HG02623 (cell line): Measurements from ENCODE around the gene STAT5B.

Experiments
- ATAC-seq: cut with Tn5 transposase; IDR thresholded peaks from one replicate; pipeline ENCODE4 v1.9.1; 2021; ENCODE audit warnings: moderate library complexity; ENCODE audit not compliant: unreplicated experiment

Gene STAT5B

DNA sequence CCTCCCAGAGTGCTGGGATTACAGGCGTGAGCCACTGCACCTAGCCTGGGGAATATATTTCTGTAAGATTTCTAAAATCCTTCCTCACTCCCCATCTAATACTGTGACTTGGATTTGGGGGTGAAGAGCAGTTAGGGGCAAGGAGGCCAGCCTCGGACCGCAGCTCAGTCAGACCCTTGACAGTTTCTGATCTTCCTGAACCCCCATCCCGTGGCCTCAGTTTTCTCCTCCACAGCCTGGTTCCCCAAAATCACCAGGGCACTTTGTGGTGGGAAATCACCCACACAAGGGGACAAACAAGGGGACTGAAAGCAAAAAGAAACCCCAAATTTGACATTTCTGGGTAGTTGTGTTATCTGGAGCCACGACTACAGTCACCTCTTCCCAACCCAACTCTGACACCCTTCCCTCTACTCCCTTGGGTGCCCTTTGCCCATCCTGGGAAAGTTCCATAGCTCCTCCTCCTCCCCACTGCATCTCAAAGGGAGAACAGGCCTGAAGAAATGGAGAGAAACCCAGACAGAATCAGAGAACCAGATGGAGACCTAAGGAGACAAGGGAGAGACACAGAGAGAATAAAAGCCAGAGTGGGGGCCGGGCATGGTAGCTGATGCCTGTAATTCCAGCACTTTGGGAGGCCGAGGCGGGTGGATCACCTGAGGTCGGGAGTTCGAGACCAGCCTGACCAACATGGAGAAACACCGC lies 9.3 kb upstream of the STAT5B start:
- no peak for ATAC-seq

GRCh38 chr17:42284566-42284965 lies 8.4 kb upstream of the STAT5B start:
- ATAC-seq: no peak

GRCh38 chr17:42284024-42284369 lies 7.8 kb upstream of the STAT5B start:
- no peak for ATAC-seq

DNA sequence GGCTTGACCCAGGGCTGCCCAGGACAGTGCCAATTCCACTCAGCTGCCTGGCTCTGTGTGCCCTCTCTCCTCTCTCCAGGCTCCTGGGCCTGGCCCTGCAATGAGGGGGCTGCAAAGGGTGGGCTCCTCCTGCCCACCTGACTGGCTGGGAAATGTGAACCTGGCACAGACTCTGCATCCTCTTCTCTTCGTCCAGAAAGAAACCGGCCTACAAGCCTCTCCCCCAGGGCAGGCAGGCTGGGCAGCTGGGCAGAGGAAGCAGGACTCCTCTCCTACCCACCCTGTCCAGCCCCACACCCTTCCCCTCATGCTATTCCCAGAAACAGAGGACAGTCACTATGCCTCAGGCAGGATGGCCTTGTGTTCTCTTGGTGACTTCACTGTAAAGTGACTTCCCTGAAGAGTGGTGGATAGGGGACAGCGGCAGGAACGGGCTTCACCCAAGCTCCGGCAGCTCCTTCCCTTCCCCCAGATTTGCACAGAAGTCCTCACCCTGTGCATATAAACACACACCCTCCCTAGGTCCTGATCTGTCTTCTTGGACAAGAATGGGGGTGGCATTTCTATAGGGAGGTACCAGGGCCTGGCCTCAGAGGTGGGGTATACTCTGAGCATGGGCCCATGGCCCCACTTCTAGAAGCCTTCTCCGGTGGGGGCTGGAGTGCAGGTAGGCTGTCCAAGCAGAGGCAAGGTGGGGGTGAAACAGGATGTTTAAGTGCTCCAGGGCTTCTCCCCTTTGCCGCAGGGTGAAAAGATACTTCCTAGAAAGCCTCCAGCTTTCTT lies 7.2 kb upstream of the STAT5B start:
- no peak for ATAC-seq

DNA sequence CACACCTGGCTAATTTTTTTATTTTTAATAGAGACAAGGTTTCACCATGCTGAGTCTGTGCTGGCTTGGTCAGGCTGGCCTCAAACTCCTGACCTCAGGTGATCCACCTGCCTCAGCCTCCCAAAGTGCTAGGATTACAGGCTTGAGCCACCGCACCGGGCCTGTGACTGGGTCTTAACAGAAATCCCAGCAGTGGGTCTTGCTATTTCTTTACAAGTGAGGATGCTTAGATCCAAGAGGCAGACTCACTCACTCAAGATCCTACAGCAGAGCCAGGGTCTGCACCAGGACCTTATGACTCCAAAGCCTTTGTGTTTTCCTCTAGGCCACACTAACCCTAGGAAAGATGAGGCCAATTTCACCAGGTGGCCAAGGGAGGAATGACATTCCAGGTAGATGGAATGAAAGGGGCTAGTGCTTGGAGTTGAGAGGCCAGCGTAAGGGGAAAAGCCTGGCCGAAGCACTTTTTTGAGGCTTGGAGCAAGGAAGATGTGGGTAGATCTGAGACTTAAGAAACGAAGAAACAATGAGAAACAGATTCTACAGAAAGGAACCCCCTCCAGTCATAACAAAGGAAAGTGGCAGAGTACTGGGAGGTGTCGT lies 6.4 kb upstream of the STAT5B start:
- no peak for ATAC-seq

DNA sequence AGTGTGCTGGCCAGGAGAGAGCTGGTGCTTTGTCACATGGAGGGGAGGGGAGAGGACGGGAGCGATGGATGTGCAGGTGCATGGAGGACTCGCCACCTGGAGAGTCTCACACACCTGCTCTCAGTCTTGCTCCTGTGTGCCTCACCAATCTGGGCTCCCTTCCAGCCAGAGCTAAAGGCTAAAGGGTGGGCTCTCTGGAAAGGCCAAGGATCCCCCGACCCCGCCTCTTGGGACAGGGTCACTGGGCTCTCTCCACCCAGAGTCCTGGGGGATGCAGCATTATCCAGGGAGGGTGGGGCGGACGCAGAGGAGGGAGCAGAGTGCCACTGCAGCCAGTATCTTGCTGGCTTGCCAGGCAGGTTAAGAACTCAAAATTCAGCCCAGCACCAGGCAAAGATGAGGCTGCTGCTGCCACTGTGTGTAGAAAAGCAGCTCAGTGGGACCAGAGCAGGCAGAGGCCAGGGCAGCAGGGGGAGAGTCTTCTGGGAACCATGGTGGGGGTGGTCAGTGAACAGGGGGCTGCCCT lies 5.4 kb upstream of the STAT5B start:
- no peak for ATAC-seq

GRCh38 chr17:42279776-42280630 lies 3.8 kb upstream of the STAT5B start:
- ATAC-seq: no peak

DNA sequence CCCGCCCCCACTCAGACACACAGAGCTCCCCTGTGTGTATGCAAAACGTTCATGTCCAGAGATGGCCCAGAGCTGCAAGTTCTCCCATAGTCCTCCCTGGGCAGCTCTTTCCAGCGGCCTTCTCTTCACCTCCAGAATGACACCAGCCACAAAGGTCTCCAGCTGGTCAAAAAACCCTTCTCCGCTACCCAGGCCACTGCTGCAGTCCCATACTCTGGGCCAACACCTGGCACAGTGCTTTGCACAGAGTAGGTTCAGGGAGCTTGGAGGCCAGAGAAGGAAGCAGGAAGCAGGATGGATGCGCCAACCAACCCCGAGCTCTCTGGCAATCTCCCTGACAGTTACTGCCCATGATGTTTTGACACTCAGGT lies 1.1 kb upstream of the STAT5B start:
- no peak for ATAC-seq

DNA sequence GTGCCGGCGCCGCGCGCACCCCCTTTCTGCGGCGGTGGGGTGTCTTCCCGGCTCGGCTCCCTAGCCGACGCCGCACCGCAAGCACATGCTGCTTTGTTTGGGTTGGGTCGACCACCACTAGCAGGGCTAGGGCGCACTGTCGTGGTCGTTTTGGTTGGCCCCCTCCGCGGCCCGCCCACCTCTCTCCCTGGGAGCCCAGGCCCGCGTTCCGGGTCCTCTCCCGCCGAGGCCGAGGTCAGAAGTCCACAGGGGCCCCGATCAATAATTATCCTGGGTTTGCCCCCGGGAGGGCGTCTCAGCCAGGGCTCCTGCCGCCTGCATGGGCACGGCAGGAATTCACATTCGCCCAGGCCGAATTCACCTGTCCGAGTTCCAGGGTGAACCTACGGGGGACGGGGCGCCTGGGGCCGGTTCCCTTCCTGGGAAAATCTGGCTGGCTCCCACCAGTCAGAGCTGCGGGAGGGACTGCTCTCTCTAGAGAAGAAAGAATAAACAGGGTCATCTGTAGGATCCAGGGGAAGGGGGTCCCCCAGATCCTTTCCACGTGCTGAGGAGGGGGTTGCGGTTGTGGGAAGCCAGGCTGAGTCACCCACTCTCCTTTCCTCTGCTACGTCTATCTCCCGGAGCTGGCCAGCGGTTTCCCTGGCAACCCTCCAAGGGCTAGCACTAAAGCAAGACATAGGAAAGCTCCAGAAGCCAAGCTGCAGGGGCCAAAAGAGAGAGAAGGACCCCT lies 584 bp upstream of the STAT5B start:
- ATAC-seq: no peak

DNA sequence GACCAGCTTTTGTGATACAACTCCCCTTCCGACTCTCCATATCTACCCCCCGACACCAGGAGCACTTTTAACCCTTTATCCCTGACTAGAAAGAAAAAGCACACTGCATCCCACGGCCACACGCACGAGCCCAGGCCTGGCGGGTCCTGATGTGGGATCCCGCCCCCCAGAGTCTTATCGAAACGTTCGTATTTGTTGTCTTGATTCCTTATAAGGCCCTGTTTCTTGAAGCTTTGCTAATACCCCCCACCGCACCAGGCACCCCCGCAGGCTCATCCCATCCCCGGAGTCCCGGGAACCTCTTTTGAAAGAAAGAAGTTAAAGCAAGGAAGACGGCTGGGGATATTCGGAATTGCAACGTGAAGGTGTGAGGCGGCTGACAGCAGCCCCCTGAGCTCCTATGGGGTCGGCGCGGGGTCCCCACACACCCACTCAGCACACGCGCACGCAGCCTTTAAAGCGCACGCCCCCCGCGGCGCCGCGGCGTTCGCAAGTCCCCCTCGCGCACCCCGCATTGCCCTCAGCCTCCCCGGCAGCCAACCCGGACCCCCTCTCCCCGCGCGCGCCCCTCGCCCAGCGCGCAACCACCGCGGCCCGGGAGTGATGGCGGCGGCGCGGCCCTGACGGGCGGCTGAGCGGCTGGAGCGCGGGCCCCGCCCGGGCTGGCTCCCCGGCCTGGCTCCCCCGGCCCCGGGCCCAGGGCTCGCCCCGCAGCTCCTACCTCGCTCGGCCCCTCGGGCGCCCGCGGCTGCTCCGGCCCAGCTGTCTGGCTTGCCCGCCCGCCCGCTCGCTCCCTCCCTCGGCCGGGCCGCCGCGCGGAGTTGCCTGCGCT lies 448 bp downstream of the STAT5B start:
- ATAC-seq: no peak

DNA sequence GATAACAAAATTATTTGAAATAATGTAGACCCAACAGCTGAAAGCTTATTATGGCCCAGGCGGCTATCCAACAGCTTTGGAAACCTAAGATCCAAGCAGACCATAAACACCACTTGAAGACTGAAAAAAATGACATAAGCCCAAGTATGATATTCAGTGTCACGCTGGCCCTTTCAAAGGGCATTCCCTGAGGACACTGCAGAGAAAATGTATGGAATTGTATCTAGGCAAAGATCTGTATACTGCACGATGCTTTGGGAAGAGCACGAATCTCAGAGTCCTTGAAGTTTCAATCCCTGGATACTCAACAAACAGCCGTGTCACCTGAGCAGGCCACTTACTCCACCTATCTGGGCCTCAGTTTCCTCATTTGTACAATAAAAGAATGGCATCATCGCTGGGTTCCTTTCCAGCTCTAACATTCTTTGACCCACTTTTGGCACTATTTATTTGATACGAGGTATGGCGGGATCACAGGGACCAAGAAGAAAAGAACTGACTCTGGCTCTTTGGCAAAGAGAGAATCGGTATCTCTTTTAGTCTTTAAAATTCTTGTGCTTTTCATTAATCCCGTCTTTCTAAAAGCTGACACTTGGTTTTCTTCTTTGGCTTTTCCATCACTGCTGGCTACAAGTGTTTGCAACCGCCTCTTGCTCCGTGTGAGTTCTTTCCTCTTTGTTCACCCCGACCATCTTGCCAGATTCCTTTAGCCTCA lies 1.2 kb downstream of the STAT5B start:
- ATAC-seq: no peak

GRCh38 chr17:42274253-42274542 lies 2.0 kb downstream of the STAT5B start:
- ATAC-seq: no peak

- ATAC-seq: no peak
Observed at GRCh38 chr17:42273474-42274252, 2.5 kb downstream of the STAT5B start.

DNA sequence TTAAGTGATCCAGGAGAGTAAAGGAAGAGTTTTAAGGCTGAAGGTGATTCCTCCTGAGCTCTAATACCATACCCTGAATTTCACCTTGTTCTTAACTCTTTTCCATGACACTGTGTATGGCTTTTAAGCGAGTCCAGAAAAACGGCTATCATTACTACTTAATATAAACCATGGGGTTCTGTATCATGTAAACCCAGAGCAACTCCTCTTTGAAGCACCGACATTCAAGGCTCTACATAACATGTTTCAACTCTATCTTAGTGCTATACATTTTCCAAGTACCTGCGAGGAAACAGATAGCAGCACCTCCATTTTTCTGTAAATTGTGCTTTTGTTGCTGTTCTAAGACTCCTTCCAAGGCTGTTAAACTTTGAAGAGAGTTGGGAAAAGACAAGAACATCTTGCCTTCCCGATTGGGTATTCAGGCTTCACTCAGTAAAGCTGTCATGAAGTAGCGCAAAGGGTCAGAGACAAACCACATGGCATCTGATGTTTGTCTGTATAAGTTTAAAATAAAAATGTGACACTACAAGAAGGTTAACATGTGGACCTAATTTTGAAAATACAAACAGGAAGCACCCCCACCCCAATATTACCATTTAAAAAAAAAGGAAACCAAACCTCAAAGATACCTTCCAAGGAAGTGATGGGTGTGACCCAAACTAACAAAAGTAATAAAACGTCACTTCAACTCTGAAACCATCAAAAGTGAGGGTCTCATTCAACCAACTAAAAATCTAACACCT lies 3.9 kb downstream of the STAT5B start:
- ATAC-seq: no peak

DNA sequence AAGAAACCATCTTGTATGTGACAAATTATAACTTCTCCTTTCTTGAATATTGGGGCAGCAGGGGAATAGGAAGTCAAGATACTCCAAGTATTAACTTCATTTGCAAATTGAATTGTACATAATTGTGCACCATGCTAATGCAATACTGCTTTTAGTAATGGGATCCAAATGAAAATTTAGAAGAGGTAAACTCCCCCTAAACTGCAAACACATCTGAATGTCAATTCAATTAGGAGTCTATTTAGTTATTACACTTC lies 4.5 kb downstream of the STAT5B start:
- ATAC-seq: no peak

- no peak for ATAC-seq
Observed at GRCh38 chr17:42271006-42271778, 5.0 kb downstream of the STAT5B start.

- ATAC-seq: no peak
Observed at GRCh38 chr17:42270596-42270995, 5.6 kb downstream of the STAT5B start.
